OCI-M1 (cell line): ENCODE data around the gene HSPG2.

Experiments used
- DNase-seq: peaks from one replicate; lab custom pipeline; 2025; lab: John Stamatoyannopoulos, UW

Gene HSPG2

DNA sequence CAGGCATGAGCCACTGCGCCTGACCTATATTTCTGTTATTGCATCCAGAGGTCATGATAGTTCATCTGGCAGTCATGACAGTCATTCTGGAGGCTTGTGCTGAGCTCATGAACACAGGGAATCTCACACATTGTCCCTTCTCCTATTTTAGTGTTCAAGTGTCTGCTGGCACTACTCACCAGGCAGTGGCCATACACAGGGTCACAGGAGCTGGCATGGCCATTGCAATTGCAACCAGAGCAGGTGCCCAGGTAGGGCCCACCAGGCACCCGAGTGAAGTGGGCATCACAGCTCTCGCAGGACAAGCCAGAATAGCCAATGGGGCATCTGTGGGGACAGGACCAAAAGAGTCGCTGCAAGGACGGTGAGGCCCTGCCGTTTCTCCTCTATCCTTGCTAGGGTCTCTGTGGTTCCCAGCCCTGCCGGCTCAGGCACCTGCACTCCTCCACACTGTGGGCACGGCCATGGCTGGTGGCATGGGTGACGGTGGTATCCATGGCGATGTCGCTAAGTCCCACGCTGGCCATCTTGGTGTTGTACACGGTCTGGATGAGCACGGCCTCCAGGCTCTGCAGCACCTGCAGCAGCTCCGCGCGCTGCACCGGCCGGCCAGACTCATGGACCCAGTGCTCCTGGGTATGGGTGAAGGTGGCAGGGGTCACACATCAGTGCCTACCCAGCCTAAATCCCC is 57.0 kb downstream of the HSPG2 start:
- DNase-seq: no peak

- no peak for DNase-seq
These were observed 58.2 kb downstream of the HSPG2 start for GRCh38 chr1:21878840-21879478.

- no peak for DNase-seq
These were observed 58.9 kb downstream of the HSPG2 start for GRCh38 chr1:21878009-21878773.

- DNase-seq: no peak
These were observed 60.8 kb downstream of the HSPG2 start for GRCh38 chr1:21876267-21876666.

GRCh38 chr1:21875621-21876063 is 61.5 kb downstream of the HSPG2 start:
- no peak for DNase-seq

DNA sequence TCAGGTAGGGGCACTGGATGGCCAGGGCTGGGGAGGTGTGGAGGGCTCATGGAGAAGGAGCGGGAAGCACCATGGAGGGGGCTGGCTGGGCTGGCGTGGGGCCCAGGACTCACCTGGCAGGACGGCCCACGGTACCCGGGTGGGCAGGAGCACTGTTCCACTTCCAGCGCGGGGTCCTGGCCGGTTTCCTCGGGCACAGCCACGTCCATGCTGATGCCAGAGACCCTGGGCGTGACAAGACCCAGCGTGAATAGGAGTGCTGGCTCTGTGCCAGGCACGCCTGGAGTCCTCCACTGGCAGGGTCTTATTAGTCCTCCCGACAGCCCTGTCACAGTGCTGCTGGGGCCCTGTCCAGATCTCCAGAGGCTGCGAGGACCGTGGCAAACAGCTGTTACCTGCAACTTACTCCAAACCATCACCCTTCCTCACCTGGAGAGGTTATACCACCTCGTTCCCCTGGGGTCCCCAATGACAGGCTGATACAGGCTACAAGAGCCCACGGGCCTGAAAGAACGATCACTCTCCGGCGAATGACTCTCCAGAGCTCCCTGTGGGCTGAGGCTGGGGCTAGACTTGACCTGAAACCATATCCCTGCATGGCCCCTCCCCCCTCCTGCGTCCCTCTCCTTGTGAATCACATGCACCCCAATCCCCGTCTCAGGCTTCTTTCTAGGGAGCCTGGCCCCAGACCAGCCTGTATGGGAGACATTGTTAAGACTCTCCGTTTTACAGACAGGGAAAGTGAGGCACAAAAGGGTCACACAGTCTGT is 62.1 kb downstream of the HSPG2 start:
- DNase-seq: no peak

GRCh38 chr1:21874328-21874727 is 62.8 kb downstream of the HSPG2 start:
- no peak for DNase-seq

- no peak for DNase-seq
These were observed 63.3 kb downstream of the HSPG2 start for GRCh38 chr1:21873761-21874160.

GRCh38 chr1:21873174-21873573 is 63.9 kb downstream of the HSPG2 start:
- DNase-seq: no peak

GRCh38 chr1:21872445-21873079 is 64.5 kb downstream of the HSPG2 start:
- no peak for DNase-seq

DNA sequence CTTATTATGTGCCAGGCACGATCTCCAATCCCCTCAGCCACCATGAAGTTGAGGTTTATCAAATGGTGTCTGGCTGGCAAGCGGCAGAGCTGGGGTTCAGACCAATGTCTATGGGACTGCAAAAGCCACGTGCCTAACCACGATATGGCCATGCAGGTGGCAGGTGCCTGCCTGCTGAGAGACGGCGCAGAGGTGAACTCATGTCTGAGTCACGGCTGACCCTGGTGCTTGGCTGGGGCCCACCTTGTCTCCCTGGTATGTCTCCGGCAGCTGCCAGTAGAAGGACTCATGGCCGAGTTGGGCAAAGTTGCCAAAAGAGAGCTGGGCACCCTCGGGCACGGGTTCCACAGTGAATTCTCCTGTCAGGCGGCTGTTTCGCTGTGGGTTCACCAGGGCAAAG is 65.2 kb downstream of the HSPG2 start:
- no peak for DNase-seq

GRCh38 chr1:21870611-21871010 is 66.5 kb downstream of the HSPG2 start:
- DNase-seq: no peak

- DNase-seq: no peak
These were observed 67.4 kb downstream of the HSPG2 start for GRCh38 chr1:21869620-21870121.

DNA sequence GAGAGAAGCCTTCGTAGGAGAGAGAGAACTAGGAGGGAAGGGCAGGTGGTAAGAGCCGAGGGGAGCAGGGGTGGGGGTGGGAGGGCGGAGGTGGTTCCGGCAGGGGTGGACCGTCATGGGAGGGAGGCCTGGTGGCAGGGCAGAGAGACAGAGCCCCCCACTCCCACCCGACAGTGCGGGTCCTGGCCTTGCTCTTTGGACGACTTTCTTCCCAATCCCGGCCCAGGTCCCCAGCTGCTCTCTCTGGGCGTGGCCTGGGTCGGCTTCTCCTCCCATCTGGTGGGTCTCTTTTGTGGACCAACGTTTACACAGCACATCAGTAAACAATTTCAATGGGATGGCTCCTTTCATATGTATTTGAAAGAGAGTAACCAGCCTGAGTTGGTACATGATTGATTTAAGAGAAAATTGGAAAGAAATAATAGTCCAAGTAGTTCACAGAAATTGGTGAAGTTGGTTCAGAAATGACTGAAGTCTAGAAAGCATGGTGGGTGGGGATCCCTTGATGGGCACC is 68.1 kb downstream of the HSPG2 start:
- no peak for DNase-seq

DNA sequence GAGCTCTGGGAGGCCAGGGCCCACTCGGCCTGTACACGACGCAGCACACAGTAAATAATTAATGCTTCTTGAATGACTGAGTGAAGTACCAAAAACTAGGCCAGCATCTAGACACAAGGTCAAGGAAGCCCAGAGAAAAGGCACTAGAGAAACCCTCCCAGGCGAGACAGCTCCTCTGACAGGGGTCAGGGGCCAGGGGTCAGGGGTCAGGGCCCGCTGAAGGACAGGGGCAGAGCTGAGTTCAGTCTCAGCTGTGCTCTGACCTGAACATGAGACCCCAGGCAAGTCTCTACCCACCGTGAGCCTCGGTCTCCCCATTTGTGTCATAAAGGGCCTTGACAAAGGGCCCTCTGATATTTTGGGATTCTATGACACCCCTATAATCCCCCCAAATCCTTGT is 68.6 kb downstream of the HSPG2 start:
- no peak for DNase-seq

DNA sequence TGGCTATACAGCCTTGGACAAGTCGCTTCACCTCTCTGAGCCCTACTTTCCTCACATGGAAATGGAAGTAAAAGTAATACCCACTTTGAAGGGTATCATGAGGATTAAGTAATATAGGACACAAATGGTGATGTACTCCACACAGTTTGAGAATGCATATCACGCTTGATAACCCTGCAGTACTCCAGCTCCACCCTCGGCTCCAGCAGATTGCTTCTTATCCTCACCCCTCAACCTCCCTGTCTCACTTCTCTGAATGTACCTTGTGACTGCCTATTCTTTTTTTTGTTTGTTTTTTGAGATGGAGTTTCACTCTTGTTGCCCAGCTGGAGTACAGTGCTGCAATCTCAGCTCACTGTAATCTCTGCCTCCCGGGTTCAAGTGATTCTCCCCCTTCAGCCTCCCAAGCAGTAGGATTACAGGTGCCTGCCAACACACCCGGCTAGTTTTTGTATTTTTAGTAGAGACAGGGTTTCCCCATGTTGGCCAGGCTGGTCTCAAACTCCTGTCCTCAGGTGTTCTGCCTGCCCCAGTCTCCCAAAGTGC is 69.6 kb downstream of the HSPG2 start:
- no peak for DNase-seq

GRCh38 chr1:21866707-21867043 is 70.4 kb downstream of the HSPG2 start:
- DNase-seq: no peak

DNA sequence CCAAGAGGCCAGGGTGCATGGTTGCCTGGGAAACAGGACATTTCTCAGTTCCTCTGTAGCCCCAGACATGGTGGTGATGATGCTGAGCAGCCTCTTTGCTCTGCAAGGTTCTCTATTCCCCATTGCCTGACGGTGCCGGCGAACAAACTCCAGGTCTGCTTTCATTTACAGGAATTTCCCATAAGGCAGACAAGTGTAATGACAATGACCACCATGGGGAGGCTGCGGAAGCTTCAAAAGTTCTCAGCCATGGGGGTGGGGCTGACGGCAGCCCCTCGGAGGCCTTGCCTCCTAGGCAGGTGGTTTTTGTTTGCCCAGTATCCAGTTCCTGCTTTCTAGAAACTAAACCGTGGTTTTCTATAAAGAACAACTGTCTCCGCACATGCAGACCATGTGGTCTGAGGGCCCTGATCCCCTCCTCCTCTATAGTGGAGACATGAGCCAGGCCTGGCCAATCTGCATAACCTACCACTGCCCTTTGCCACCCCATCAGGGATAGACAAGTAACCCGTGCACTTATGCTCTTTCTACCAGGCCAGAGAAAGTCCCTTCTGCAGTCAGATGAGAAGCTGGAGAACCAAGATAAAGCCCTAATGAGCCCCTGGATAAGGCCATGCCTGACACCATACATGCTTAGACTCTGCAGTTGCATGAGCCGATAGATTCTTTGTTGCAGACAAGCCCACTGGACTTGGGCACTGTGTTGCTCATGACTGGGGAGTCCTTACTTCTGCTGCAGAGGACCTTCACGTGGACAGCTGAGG is 71.0 kb downstream of the HSPG2 start:
- DNase-seq: peak; percentile 41

DNA sequence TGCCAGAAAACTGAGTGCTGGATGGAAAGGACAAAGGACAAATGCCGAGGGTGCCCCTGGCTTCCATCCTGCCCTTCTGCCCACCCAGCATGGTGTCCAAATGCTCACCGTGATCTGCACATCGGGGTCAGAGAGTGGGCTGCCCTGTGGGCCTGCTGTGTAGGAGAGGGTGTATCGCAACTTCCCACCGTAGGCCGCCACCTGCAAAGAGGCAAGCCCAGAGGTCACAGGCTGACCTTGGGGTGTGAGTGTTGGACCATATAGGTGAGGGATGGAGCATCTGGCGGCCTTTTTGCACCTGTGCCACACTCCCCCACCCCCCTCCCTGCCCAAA is 71.5 kb downstream of the HSPG2 start:
- no peak for DNase-seq

- DNase-seq: no peak
These were observed 72.4 kb downstream of the HSPG2 start for GRCh38 chr1:21864730-21865129.

- no peak for DNase-seq
These were observed 73.1 kb downstream of the HSPG2 start for GRCh38 chr1:21863981-21864380.
